Peyer's patch (tissue), 4 donors: Measurements from ENCODE around the gene FOXE3.

Experiments
- CTCF ChIP-seq, 6 experiments: fragments of 450-650 bp in 4 of 6; fragments of 200-600 bp in 2 of 6; sonication (generic) in 1 of 6; IDR thresholded peaks; one replicate each; pipeline ENCODE4 v1.5.1; 2017 to 2019; ENCODE audit warnings: antibody characterized with exemption in 6 of 6, mild to moderate bottlenecking in 3 of 6, moderate library complexity in 1 of 6
- POLR2A ChIP-seq, 2 donors: fragments of 450-650 bp; IDR thresholded peaks; one replicate each; pipeline ENCODE4 v1.5.1; 2017; ENCODE audit warnings: antibody characterized with exemption in 2 of 2, mild to moderate bottlenecking in 2 of 2, moderate library complexity in 2 of 2

GRCh38 chr1:47443530-47444296 lies 27.6 kb downstream of the FOXE3 start:
- TF ChIP-seq CTCF (IDR thresholded peaks at IDR 0.05) (no peak), POLR2A (IDR thresholded peaks at IDR 0.05) (no peak)
